NOMO-1 (cell line): ENCODE measurements around the gene COMMD2.

ENCODE experiments used
- DNase-seq, 2 experiments: peaks; one replicate each; lab custom pipeline; 2025; ENCODE audit not compliant: unreplicated experiment in 2 of 2; lab: John Stamatoyannopoulos, UW

Gene COMMD2

GRCh38 chr3:149705416-149705815 is 46.9 kb downstream of the COMMD2 start:
- DNase-seq, result no peak

GRCh38 chr3:149703466-149703865 is 48.8 kb downstream of the COMMD2 start:
- no peak for DNase-seq

GRCh38 chr3:149702691-149703441 is 49.4 kb downstream of the COMMD2 start:
- DNase-seq, result no peak

GRCh38 chr3:149701977-149702350 is 50.3 kb downstream of the COMMD2 start:
- DNase-seq, result no peak

GRCh38 chr3:149701206-149701976 is 50.9 kb downstream of the COMMD2 start:
- DNase-seq, result no peak
